ENCODE results near the gene NOG.

NOG gene

DNA sequence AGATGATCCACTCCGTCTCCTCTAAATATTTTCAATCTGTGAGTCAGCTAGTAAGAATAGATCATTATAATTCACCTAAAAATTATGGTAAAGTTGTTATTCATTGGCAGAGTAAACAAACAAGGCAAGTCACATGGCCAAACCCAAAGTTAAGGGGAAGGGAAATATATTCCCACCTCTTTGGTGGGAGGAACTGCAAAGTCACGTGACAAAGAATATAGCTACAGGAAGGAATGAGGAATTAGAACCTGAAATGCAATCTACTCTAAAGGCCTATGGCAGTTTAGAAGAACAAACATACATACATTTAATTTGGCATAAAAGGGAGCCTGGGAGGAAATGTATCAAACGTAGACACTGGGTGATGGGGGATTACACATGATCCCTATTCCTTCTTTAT is 48.9 kb downstream of the NOG start:
- TF ChIP-seq ZFX (IDR thresholded peaks at IDR 0.05; ENCODE audit: borderline replicate concordance) = no peak
- TF ChIP-seq, protein P1, sequence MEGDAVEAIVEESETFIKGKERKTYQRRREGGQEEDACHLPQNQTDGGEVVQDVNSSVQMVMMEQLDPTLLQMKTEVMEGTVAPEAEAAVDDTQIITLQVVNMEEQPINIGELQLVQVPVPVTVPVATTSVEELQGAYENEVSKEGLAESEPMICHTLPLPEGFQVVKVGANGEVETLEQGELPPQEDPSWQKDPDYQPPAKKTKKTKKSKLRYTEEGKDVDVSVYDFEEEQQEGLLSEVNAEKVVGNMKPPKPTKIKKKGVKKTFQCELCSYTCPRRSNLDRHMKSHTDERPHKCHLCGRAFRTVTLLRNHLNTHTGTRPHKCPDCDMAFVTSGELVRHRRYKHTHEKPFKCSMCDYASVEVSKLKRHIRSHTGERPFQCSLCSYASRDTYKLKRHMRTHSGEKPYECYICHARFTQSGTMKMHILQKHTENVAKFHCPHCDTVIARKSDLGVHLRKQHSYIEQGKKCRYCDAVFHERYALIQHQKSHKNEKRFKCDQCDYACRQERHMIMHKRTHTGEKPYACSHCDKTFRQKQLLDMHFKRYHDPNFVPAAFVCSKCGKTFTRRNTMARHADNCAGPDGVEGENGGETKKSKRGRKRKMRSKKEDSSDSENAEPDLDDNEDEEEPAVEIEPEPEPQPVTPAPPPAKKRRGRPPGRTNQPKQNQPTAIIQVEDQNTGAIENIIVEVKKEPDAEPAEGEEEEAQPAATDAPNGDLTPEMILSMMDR (IDR thresholded peaks at IDR 0.05) = no peak
- no peak overlapping the region for H3K27ac ChIP-seq

All from 22Rv1 (cell line).